GM18505 (cell line): ENCODE measurements around the gene SCGB1A1.

Experiments
- ATAC-seq: cut with Tn5 transposase; IDR thresholded peaks from one replicate; pipeline ENCODE4 v1.9.1; 2021; ENCODE audit not compliant: unreplicated experiment
- POLR2A ChIP-seq: IDR thresholded peaks from 4 replicates; pipeline ENCODE4 v1.6.1; 2011; ENCODE audit warnings: borderline replicate concordance; ENCODE audit not compliant: insufficient read depth, insufficient read length; ENCODE audit errors: extremely low read depth

SCGB1A1 gene

DNA sequence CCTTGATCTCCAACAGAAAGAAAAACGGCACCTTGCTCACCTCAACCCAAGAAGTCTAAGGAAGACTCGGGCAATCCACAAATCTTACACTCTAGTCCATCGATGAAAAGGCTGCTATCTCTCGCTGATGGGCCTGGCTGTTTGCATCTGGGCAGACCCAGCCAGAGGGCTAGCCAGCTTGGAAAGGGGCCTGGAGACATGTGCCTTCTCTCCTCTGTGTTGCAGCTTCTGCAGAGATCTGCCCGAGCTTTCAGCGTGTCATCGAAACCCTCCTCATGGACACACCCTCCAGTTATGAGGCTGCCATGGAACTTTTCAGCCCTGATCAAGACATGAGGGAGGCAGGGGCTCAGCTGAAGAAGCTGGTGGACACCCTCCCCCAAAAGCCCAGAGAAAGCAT is 3.2 kb downstream of the SCGB1A1 start:
- TF ChIP-seq POLR2A, result no peak
- ATAC-seq, result no peak

DNA sequence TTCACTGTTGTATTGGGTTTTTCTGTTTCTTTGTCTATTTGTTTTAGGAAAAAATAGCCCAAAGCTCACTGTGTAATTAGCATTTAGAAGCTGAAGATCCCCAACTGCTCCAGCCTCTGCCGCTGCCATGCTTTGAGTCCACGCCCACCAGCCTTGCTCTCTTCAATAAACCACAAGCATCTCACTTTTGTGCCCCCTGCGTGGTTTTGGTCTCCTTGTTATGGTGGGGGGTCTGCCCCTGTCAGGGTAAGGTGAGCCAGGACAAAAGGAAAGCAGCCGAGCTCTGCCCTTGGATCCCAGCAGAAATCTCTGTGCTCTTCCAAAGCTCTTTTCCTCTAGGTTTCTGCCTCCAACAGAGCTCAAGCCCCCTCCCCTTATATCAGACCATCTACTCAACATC is 4.2 kb downstream of the SCGB1A1 start:
- no peak for TF ChIP-seq POLR2A
- ATAC-seq, result no peak

DNA sequence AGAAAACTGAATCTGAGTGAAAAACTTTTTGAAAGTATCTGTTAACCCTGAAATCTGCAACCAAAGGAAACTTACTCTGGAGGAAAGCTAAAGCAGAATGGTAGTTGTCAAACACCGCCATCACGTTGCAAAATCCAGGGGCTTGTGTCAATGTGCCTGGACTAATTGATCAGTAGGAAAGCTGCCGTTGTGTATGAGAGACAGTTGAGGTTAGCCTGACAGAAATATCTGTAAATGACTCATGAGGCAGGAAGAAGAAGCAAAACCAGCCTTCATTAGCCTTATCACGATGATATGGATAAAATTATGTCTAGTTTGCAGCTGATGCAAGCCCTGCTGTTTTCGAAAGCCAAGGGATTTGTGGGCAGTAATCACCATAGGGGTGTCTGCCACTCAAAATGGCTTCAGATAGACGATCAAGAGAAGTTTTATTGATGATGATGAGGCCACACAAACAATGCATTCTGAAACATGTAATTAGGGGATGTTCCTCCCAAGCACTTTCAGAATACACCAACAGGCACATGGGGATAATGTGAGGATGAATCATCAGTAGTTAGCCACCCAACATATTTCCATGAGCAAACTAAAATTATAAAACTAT is 8.9 kb downstream of the SCGB1A1 start:
- no peak for ATAC-seq
- no peak for TF ChIP-seq POLR2A

DNA sequence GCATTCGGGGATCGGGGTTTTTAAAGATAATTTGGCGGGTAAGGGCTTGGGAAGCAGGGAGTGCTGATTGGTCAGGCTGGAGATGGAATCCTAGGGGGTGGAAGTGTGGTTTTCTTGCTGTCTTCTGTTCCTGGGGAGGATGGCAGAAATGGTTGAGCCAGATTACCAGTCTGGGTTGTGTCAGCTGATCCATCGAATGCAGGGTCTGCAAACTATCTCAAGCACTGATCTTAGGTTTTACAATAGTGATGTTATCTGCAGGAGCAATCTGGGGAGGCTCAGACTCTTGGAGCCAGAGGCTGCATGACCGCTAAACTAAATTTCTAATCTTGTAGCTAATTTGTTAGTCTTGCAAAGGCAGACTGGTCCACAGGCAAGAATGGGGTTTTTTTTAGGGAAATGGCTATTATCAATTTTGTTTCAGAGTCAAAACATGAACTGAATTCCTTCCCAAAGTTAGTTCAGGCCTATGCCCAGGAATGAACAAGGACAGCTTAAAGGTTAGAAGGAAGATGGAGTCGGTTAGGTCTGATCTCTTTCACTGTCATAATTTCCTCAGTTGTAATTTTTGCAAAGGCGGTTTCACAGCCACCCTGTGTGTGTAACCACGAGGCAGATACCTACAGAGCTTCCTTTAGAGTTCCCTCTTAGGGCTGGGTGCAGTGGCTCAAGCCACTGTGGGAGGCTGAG is 10.2 kb downstream of the SCGB1A1 start:
- no peak for TF ChIP-seq POLR2A
- no peak for ATAC-seq

DNA sequence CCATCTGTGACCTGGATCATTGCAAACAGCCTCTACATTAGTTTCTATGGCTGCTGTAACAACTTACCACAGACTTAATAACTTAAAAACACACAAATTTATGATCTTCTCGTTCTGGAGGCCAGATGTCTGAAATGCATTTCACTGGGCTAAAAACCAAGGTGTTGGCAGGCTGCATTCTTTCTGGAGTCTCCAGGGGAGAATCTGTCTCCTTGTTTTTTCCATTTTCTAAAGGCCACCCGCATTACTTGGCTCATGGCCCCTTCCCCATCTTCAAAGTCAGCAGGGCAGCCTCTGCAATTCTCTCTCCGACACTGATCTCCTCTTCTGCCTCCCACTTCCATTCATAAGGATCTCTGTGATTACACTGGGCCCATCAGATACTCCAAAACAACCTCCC is 11.6 kb downstream of the SCGB1A1 start:
- ATAC-seq, result no peak

DNA sequence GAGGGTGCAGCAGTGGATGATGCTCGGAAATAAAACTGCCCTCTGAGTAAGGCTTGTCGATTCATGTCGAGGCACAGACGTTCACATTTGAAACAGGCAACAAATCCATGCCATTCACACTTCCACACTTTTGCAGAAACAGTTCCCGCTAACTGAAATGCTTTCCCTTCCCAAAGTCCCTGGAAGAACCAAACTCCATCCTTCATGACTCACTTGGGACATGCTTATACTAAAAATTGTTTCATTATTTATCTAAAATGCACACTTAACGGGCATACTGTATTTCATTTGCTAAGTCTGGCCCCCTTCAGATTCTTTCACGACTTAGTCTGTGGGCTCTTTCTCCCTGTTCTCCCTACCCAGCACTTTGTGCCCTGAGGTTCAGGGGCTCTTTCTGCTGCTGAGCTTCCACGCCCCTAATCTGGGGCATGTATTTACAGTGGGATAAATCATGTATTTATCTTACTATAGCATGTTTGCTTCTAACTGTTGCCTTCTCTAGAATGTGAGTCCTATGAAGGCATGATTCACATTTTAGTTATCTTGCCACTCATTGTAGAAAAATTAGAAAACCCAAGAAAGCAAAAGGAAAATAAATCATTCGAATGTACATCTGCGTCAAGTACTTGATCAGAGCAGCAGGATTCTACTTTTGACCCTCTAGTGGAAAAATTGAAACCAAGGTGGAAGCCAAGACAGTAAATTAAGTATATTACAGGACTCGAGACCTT is 12.5 kb downstream of the SCGB1A1 start:
- ATAC-seq, result no peak
- no peak for TF ChIP-seq POLR2A

More for the DNA sequence above, 11.6 kb downstream of the SCGB1A1 start:
- no peak for TF ChIP-seq POLR2A

DNA sequence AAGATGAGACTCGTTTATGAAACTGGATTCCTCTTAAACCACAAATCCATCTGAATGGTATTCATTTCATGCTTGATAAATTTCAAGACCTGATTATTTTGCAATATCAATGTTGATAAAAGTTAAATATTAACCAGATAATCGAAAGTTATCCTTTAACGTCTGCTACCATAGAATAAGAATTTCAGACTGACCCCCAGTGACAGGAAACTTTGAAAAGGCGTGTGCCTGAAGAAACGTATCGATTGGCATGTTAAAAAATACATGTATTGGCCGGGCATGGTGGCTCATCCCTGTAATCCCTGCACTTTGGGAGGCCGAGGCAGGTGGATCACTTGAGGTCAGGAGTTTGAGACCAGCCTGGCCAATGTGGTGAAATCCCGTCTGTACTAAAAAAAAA is 13.9 kb downstream of the SCGB1A1 start:
- TF ChIP-seq POLR2A, result no peak
- ATAC-seq, result no peak

DNA sequence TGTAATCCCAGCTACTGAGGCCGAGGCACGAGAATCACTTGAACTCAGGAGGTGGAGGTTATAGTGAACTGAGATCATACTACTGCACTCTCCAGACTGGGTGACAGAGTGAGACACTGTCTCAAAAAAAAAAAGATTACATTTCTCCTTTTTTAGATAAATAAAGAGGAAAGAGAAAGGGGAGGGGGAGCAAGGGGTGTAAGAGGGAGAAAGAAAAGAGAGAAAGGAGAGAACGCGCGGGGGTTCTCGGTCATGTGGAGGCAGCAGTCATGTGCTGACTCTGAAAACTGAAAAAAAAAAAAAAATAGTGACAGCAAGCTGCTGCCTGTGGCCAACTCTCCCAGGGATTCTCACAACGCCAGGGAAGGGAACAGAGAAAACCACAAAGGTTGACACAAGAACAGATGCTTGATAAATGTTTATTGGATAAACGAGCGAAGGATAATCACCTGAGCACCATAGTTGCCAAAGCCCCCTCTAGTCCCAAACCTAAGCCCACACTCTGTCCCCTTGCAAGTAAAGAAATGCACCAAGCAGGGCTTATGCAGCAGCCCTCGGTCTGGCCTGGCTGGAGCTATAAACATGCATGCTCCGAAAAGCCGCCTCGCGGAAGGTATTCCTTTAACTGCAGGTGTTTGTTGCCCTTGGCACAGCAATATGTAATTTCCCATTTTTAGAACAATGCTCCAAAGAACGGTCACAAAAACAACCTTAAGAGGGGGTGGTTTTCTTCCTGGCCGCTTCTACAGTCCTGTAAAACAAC is 14.5 kb downstream of the SCGB1A1 start:
- no peak for ATAC-seq

DNA sequence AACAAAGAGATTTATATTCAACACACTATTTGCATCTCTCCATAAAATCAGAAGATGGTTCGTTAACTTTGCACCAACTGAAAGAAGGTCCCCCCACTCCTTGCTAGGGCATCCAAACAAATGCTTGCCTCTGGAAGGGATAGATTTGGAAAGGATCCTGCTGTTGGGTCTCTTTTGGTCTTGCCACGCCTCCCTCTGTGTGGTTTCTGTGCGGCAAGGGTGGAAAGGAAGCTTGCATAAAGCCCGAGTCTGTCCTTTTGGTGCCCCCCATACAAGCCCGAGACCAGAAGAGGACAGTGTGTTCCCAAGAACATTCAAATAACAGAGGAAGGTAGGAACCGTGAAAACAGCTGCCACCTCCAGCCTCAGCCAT is 15.1 kb downstream of the SCGB1A1 start:
- ATAC-seq, result no peak
- no peak for TF ChIP-seq POLR2A

More for the DNA sequence above, 14.5 kb downstream of the SCGB1A1 start:
- TF ChIP-seq POLR2A, result no peak

DNA sequence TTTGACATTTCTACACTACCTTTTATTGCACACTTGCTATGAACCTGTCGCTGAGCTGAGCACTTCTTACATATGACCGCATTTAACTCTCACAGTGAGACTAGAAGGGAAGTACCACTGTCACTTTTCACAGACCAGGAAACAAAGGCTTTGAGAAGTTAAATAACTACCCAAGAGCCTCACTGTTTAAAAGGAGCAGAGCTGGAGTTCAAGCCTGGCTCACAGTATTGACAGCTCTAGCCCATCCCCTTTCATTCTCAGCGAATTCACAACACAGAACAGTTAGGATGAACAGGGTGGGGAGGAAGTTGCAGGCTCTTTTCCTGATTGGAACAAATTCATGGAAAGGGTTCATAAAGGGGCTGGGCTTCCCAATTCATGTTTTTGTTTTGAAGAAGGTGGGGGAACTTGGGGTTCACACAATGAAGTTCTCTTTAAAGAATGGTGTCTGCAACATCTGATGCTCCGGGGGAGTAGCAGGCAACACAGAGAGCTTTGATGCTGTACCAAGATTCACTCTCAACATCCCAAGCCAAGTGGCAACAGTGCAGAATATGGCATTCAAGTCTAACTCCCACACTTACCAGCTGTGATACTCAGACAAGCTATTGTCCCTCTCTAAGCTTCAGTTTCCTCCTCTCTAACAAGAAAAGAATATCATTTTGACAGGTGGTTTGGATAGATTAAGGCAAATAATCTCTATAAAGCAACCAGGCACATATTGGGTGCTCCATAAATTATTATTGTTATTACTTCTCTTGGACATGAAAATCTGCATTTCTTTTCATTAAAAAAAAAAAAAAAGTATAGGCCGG is 17.2 kb downstream of the SCGB1A1 start:
- no peak for ATAC-seq
- TF ChIP-seq POLR2A, result no peak

DNA sequence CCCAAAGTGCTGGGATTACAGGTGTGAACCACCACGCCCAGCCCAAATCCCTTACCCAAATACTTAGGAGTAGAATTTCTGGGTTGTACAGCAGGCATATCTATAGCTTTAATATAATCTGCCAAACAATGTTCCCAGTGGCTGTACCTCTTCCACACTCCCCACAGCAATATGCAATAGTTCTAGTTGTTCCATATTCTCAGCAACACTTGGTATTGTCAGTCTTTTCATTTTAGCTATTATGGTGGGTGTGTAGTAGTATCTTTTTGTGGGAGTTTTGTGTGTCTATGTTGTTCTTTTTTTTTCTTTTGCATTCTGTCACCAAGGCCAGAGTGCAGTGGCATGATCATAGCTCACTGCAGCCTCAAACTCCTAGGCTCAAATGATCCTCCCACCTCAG is 18.8 kb downstream of the SCGB1A1 start:
- TF ChIP-seq POLR2A, result no peak
- ATAC-seq, result no peak

DNA sequence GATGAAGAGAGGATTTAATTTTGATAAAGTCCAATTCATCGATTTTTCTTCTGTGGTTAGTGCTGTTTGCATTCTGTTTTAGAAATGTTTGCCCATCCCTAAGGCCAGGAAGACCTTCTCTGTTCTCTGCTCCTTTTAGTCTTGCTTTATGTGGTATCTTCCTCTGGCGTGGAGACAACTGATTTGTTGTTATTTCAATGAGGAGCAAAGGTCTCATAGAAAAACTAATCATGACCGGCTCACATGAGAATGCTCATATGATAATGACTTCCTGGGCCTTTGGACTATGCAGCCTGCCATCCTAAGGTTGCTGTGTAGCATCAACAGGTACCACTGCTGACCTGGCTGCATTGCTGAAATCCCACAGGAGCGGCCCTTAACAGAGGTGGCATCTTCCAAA is 19.8 kb downstream of the SCGB1A1 start:
- ATAC-seq, result no peak
- no peak for TF ChIP-seq POLR2A
